HEK293 (cell line): Measurements from ENCODE around the gene STPG3.
A peak's percentile ranks its signal among the peaks of the same experiment; 100 is the strongest.

Experiments used
- CTCF ChIA-PET: fragments of 350-600 bp; formaldehyde crosslinking; extraction: SDS; loops from one replicate; lab custom pipeline; 2021; ENCODE audit warnings: antibody characterized with exemption; lab: Yijun Ruan, JAX
- POLR2A ChIA-PET: fragments of 300-600 bp; formaldehyde crosslinking; extraction: SDS; loops from one replicate; lab custom pipeline; 2020; ENCODE audit warnings: antibody characterized with exemption, inconsistent platforms; lab: Yijun Ruan, JAX
- H3K27ac ChIP-seq: fragments of 200-500 bp; sonication (Bioruptor generic); 2 replicates; pipeline ENCODE4 v1.5.1; 2014; ENCODE audit warnings: low read depth, low read length, control low read depth, inconsistent platforms; ENCODE audit errors: extremely low read depth
- H3K36me3 ChIP-seq, 2 experiments: fragments of 200-500 bp in 1 of 2; sonication (Bioruptor generic) in 1 of 2; 1 replicate in 1 of 2; 2 replicates in 1 of 2; pipeline ENCODE4 v1.5.1; 2014 to 2017; ENCODE audit warnings: inconsistent platforms in 2 of 2, low read length in 2 of 2; ENCODE audit not compliant: control insufficient read depth in 2 of 2, insufficient read depth in 1 of 2
- H3K4me1 ChIP-seq: fragments of 200-500 bp; sonication (Bioruptor generic); 2 replicates; pipeline ENCODE4 v1.5.1; 2014; ENCODE audit warnings: mild to moderate bottlenecking, low read length, inconsistent platforms; ENCODE audit not compliant: control insufficient read depth, insufficient read depth
- H3K4me3 ChIP-seq: 2 replicates; pipeline ENCODE4 v1.5.1; 2011; ENCODE audit warnings: low read depth, mild to moderate bottlenecking, control low read depth, low read length, moderate library complexity
- H3K9me3 ChIP-seq: fragments of 200-500 bp; sonication (Bioruptor generic); 2 replicates; pipeline ENCODE4 v1.5.1; 2014; ENCODE audit warnings: low read depth, low read length, inconsistent platforms; ENCODE audit not compliant: control insufficient read depth, insufficient read depth
- EGR2 ChIP-seq: fragments of 450-650 bp; formaldehyde crosslinking; IDR thresholded peaks from 2 replicates; pipeline ENCODE4 v1.5.1; 2016; ENCODE audit warnings: low read depth, missing biosample characterization, missing genetic modification characterization
- GFI1B ChIP-seq: fragments of 450-650 bp; formaldehyde crosslinking; IDR thresholded peaks from 2 replicates; pipeline ENCODE4 v1.5.1; 2016; ENCODE audit warnings: missing biosample characterization, missing genetic modification characterization
- GLI4 ChIP-seq: fragments of 450-650 bp; formaldehyde crosslinking; IDR thresholded peaks from 2 replicates; pipeline ENCODE4 v1.5.1; 2016; ENCODE audit warnings: missing biosample characterization, missing genetic modification characterization
- GLIS2 ChIP-seq: fragments of 450-650 bp; formaldehyde crosslinking; IDR thresholded peaks from 2 replicates; pipeline ENCODE4 v1.5.1; 2016; ENCODE audit warnings: missing biosample characterization, missing genetic modification characterization
- OSR2 ChIP-seq: fragments of 450-650 bp; formaldehyde crosslinking; IDR thresholded peaks from 2 replicates; pipeline ENCODE4 v1.5.1; 2016; ENCODE audit warnings: missing biosample characterization, missing genetic modification characterization
- PATZ1 ChIP-seq: fragments of 450-650 bp; formaldehyde crosslinking; IDR thresholded peaks from 2 replicates; pipeline ENCODE4 v1.5.1; 2016; ENCODE audit warnings: missing biosample characterization, missing genetic modification characterization
- ZBTB10 ChIP-seq: fragments of 450-650 bp; formaldehyde crosslinking; IDR thresholded peaks from 2 replicates; pipeline ENCODE4 v1.5.1; 2016; ENCODE audit warnings: missing biosample characterization, missing genetic modification characterization
- ZBTB6 ChIP-seq: fragments of 450-650 bp; formaldehyde crosslinking; IDR thresholded peaks from 2 replicates; pipeline ENCODE4 v1.5.1; 2017; ENCODE audit warnings: missing biosample characterization, missing genetic modification characterization
- ZFP37 ChIP-seq: fragments of 450-650 bp; formaldehyde crosslinking; IDR thresholded peaks from 2 replicates; pipeline ENCODE4 v1.5.1; 2016; ENCODE audit warnings: missing biosample characterization, missing genetic modification characterization
- ZNF112 ChIP-seq: fragments of 450-650 bp; formaldehyde crosslinking; IDR thresholded peaks from 2 replicates; pipeline ENCODE4 v1.5.0; 2017; ENCODE audit warnings: missing biosample characterization, missing genetic modification characterization
- ZNF280D ChIP-seq: fragments of 450-650 bp; formaldehyde crosslinking; IDR thresholded peaks from 2 replicates; pipeline ENCODE4 v1.5.1; 2016; ENCODE audit warnings: missing biosample characterization, missing genetic modification characterization
- ZNF391 ChIP-seq: fragments of 450-650 bp; formaldehyde crosslinking; IDR thresholded peaks from 2 replicates; pipeline ENCODE4 v1.5.1; 2016; ENCODE audit warnings: low read depth, missing biosample characterization, missing genetic modification characterization, borderline replicate concordance
- ZNF529 ChIP-seq: fragments of 450-650 bp; formaldehyde crosslinking; IDR thresholded peaks from 2 replicates; pipeline ENCODE4 v1.5.1; 2017; ENCODE audit warnings: missing genetic modification characterization, missing biosample characterization; ENCODE audit not compliant: insufficient replicate concordance
- ZNF654 ChIP-seq: fragments of 450-650 bp; formaldehyde crosslinking; IDR thresholded peaks from 2 replicates; pipeline ENCODE4 v1.5.1; 2016; ENCODE audit warnings: low read depth, missing biosample characterization, missing genetic modification characterization
- ZNF677 ChIP-seq: fragments of 450-650 bp; IDR thresholded peaks from 2 replicates; pipeline ENCODE4 v1.5.0; 2018; ENCODE audit warnings: missing biosample characterization, mild to moderate bottlenecking, missing genetic modification characterization, moderate library complexity
- TF ChIP-seq, protein P1 (sequence below): fragments of 450-650 bp; formaldehyde crosslinking; IDR thresholded peaks from 2 replicates; pipeline ENCODE4 v1.5.1; 2016; ENCODE audit warnings: missing biosample characterization, missing genetic modification characterization

STPG3 gene

DNA sequence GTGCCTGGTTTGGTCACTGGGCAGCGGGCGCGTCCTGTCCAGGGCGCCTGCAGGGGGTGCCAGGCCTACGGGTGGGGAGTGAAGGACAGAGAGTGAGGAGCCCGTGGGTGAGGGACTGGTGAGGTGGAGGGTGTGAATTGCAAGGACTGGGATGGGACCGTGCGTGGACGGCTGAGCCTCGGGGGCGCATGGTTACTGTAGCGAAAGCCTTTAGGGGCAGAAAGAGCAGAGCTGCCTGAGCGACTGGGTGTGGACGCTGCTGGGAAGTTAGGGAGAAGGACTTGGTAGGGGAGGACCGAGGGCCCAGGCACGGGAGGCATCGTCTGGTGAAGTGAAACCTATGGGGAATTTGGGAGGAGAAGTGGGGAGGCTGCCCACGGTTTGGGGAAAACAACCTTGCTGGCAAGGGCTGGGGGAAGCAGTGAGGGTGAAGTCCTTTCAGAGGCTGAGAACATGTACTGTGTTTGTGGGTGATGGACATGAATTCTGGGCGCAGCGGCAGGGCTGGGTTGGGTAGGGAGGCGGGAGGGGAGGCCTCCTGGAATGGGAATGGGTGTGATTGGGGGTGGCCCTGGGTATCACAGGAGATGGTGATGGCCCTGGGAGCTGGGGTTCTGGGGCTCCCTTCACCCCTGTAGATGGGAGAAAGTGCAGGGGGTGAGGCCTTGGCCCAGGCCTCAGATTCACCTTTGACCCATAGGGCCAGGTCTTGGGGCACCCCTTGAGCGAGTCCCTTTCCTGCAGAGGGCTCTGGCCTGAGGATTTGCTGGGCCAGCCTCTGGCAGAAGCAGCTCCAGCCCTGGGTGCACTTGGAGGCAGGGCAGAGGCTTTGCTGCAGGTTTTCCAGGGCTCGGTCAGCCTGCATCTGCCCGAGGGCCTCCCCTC is 24.7 kb downstream of the STPG3 start (continued):
- TF ChIP-seq, protein P1, sequence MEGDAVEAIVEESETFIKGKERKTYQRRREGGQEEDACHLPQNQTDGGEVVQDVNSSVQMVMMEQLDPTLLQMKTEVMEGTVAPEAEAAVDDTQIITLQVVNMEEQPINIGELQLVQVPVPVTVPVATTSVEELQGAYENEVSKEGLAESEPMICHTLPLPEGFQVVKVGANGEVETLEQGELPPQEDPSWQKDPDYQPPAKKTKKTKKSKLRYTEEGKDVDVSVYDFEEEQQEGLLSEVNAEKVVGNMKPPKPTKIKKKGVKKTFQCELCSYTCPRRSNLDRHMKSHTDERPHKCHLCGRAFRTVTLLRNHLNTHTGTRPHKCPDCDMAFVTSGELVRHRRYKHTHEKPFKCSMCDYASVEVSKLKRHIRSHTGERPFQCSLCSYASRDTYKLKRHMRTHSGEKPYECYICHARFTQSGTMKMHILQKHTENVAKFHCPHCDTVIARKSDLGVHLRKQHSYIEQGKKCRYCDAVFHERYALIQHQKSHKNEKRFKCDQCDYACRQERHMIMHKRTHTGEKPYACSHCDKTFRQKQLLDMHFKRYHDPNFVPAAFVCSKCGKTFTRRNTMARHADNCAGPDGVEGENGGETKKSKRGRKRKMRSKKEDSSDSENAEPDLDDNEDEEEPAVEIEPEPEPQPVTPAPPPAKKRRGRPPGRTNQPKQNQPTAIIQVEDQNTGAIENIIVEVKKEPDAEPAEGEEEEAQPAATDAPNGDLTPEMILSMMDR: 0 out of 2 replicates have a peak, but pooled peaks have one; percentile 39
- TF ChIP-seq GLI4 (tag by site-specific recombination) (no peak), EGR2 (tag by site-specific recombination) (peak; percentile 49; the same call in 1 of the 2 replicates), ZBTB10 (tag by site-specific recombination) (peak; percentile 24; the same call in 1 of the 2 replicates), GFI1B (tag by site-specific recombination) (no peak), ZFP37 (tag by site-specific recombination) (no peak), ZNF529 (no peak), ZNF391 (tag by site-specific recombination) (no peak), ZNF112 (tag by site-specific recombination) (no peak), OSR2 (tag by site-specific recombination) (no peak), ZNF677 (no peak)

DNA sequence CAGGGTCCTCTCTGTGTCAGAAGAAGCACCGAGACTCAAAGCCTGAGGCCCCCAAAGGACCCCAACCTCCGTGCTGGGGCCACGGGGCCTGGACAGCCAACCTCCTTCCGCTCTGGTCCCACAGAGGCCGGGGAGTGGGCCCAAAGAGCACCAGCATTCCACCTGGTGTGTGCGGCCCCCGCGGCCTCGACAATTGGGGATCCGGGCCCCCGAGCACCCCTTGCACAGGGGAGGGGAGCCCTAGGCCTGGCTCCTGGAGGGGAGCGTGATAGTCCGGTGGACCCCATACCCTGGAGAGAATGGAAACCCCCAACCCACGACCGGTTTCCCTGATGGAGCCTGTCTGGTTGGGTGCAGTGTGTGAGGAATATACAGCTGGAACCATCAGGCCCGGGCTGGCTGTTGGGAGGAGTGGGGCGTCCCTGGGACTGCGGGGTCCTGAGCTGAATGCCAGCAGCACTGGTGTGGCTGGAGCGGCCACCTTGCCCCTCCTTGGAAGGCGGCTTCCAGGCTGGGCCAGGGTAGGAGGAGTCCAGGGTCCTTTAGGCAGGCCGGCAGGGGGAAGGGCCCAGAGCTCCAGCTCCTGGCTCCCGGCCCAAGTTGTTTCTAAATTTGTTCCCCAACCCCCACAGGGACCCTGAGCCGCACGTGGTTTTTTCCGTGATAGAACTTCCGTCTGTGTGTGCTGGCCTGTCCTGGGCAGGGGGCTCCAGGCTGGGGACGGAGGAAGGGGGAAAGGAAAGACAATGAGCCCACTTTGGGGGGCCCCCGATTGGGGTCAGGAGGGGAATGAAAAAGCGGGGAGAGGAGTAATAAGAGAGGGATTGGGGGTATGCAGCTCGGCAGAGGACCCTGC is 25.6 kb downstream of the STPG3 start:
- Histone ChIP-seq H3K4me3 (peak overlapping the region; percentile 43), H3K4me1 (0 out of 2 replicates have a peak, but pooled peaks cover 4% of the 10 kb centered on the region), H3K36me3 (peaks cover 0 to 27% of the 10 kb centered on the region in 2 experiments; a peak in 1 of 3 replicates), H3K9me3 (no peaks in the 10 kb centered on the region), H3K27ac (no peak overlapping the region; the same call in 1 of the 2 replicates)
- POLR2A ChIA-PET: interaction anchor here (0.5 to 1.6 kb wide), 7 partner anchors 25 to 477 kb away, joined by 3 to 12 read pairs (median 4); partner anchors contain the start of genes NRARP, SSNA1 and TUBB4B
- TF ChIP-seq PATZ1 (tag by site-specific recombination) (peak; percentile 34; the same call in 1 of the 2 replicates), ZNF280D (tag by site-specific recombination) (no peak), ZNF654 (no peak), ZBTB6 (tag by site-specific recombination) (0 out of 2 replicates have a peak, but pooled peaks have one; percentile 21), GLIS2 (tag by site-specific recombination) (peak; percentile 57; the same call in 1 of the 2 replicates)
- CTCF ChIA-PET: interaction anchor here (0.6 to 2.3 kb wide), 5 partner anchors 10 to 234 kb away, joined by 3 to 12 read pairs (median 5); partner anchors contain the start of gene RNF224
